MCF 10A (cell line): ENCODE results near the gene CLEC3B. TPM values are rescaled to one million over a fixed set of nuclear protein-coding genes. Genes with fewer than 3 reads are reported as not detected.

Experiments used
- BruUV-seq: library from RNA; stranded (reverse); fragments of 400-500 nt; replicated peaks from 2 replicates; lab custom pipeline; 2021; lab: Mats Ljungman, UMichigan
- CTCF ChIA-PET: fragments of 300-600 bp; sonication (Branson Sonifier 250); formaldehyde crosslinking; extraction: SDS; loops from one replicate; lab custom pipeline; 2021; ENCODE audit warnings: antibody characterized with exemption, inconsistent platforms; lab: Yijun Ruan, JAX
- POLR2A ChIA-PET: fragments of 300-600, 350-650 bp; sonication (Branson Sonifier 250); formaldehyde crosslinking; extraction: SDS; loops from one replicate; lab custom pipeline; 2020; ENCODE audit warnings: antibody characterized with exemption, inconsistent platforms; lab: Yijun Ruan, JAX
- DNase-seq: peaks from one replicate; pipeline ENCODE4 v3.0.0-alpha.2; 2018; ENCODE audit not compliant: unreplicated experiment
- H3K27ac Mint-ChIP-seq: one replicate; pipeline ENCODE4 v1.8.0; 2022; ENCODE audit warnings: mild to moderate bottlenecking, low read depth, mixed read lengths; ENCODE audit not compliant: unreplicated experiment
- H3K27me3 Mint-ChIP-seq: one replicate; pipeline ENCODE4 v1.8.0; 2022; ENCODE audit warnings: mixed read lengths; ENCODE audit not compliant: insufficient read depth, unreplicated experiment
- H3K36me3 Mint-ChIP-seq: one replicate; pipeline ENCODE4 v1.8.0; 2022; ENCODE audit warnings: mild to moderate bottlenecking, moderate library complexity, mixed read lengths; ENCODE audit not compliant: insufficient read depth, unreplicated experiment
- H3K4me1 Mint-ChIP-seq: one replicate; pipeline ENCODE4 v1.8.0; 2022; ENCODE audit warnings: mixed read lengths; ENCODE audit not compliant: insufficient read depth, unreplicated experiment
- H3K4me3 Mint-ChIP-seq: one replicate; pipeline ENCODE4 v1.8.0; 2022; ENCODE audit warnings: mild to moderate bottlenecking, moderate library complexity, mixed read lengths; ENCODE audit not compliant: unreplicated experiment
- H3K9me3 Mint-ChIP-seq: one replicate; pipeline ENCODE4 v1.8.0; 2022; ENCODE audit warnings: mixed read lengths; ENCODE audit not compliant: unreplicated experiment
- CTCF ChIP-seq: fragments of 200-600 bp; IDR thresholded peaks from one replicate; pipeline ENCODE4 v1.8.0; 2022; ENCODE audit warnings: antibody characterized with exemption, mild to moderate bottlenecking; ENCODE audit not compliant: unreplicated experiment
- intact Hi-C: fragments of 100-400 bp; cut with micrococcal nuclease; formaldehyde crosslinking; loops from 2 replicates; pipeline ENCODE4 v1.14.1; 2022
- total RNA-seq: library from RNA; stranded (reverse); gene quantifications from 2 replicates; pipeline ENCODE4 v1.2.3, GENCODE V29; 2022

The CLEC3B gene
- total RNA-seq, 1 experiment from 2014 or later: not detected

GRCh38 chr3:45034612-45035252 lies 8.6 kb downstream of the CLEC3B start:
- BruUV-seq: no TSS peak
- no peak overlapping the region for H3K27ac Mint-ChIP-seq
- no peaks in the 10 kb centered on the region for H3K4me1 Mint-ChIP-seq
- POLR2A ChIA-PET: no interaction called here
- no peaks in the 10 kb centered on the region for H3K27me3 Mint-ChIP-seq
- intact Hi-C loops: loop anchor here (5.0 kb wide), 1 partner anchor 903 kb away; no protein-coding TSS in a partner anchor
- H3K9me3 Mint-ChIP-seq: no peaks in the 10 kb centered on the region
- H3K36me3 Mint-ChIP-seq: no peaks in the 10 kb centered on the region
- H3K4me3 Mint-ChIP-seq: no peak overlapping the region
- no peak for TF ChIP-seq CTCF
- CTCF ChIA-PET: interaction anchor here (0.7 to 4.8 kb wide), 6 partner anchors 112 to 465 kb away, joined by 3 to 23 read pairs (median 4); partner anchors contain the start of gene CDCP1
- no peak for DNase-seq

- DNase-seq: no peak
- CTCF ChIA-PET: interaction anchor here (0.6 to 11.2 kb wide), 9 partner anchors 29 to 903 kb away, joined by 3 to 368 read pairs (median 4); no protein-coding TSS in a partner anchor
- H3K36me3 Mint-ChIP-seq: no peaks in the 10 kb centered on the region
- POLR2A ChIA-PET: no interaction called here
- no peak overlapping the region for H3K27ac Mint-ChIP-seq
- TF ChIP-seq CTCF: no peak
- no TSS peak for BruUV-seq
- H3K27me3 Mint-ChIP-seq: no peaks in the 10 kb centered on the region
- no peak overlapping the region for H3K4me3 Mint-ChIP-seq
- H3K4me1 Mint-ChIP-seq: peaks cover 3% of the 10 kb centered on the region
- no peaks in the 10 kb centered on the region for H3K9me3 Mint-ChIP-seq
- intact Hi-C loops: loop anchor here (2.0 to 5.0 kb wide), 3 partner anchors 463 to 1043 kb away; no protein-coding TSS in a partner anchor
Measured at GRCh38 chr3:45035441-45036301, 9.6 kb downstream of the CLEC3B start.

- no peak overlapping the region for H3K4me3 Mint-ChIP-seq
- no peak overlapping the region for H3K27ac Mint-ChIP-seq
- H3K27me3 Mint-ChIP-seq: no peaks in the 10 kb centered on the region
- no TSS peak for BruUV-seq
- intact Hi-C loops: loop anchor here (1.0 to 5.0 kb wide), 5 partner anchors 461 to 1041 kb away; no protein-coding TSS in a partner anchor
- ChIA-PET CTCF (interaction anchor here (0.5 to 11.2 kb wide), 42 partner anchors 10 to 1041 kb away, joined by 3 to 368 read pairs (median 3); no protein-coding TSS in a partner anchor), POLR2A (interaction anchor here (0.7 to 1.6 kb wide), 3 partner anchors 172 to 472 kb away, joined by 3 to 4 read pairs (median 3); no protein-coding TSS in a partner anchor)
- no peaks in the 10 kb centered on the region for H3K36me3 Mint-ChIP-seq
- DNase-seq: peak; percentile 97
- TF ChIP-seq CTCF: peak; percentile 82
- H3K4me1 Mint-ChIP-seq: peaks cover 4% of the 10 kb centered on the region
- H3K9me3 Mint-ChIP-seq: no peaks in the 10 kb centered on the region
Measured at GRCh38 chr3:45037720-45038455, 11.8 kb downstream of the CLEC3B start.
